Measurements from ENCODE around the gene ERBB2. TPM values are rescaled to one million over a fixed set of nuclear protein-coding genes. Genes with fewer than 3 reads are reported as not detected.
A peak's percentile ranks its signal among the peaks of the same experiment; 100 is the strongest.

The ERBB2 gene
- total and polyA plus RNA-seq, 7 experiments from 2014 or later: 0.39 to 10.5 (median 5.8) TPM

GRCh38 chr17:39676198-39676819 lies 23.6 kb upstream of the ERBB2 start:
- no peaks in the 10 kb centered on the region for H3K9me3 Mint-ChIP-seq
- H3K4me1 Mint-ChIP-seq: peaks cover 43 to 68% (median 59%) of the 10 kb centered on the region in 7 donors
- peaks cover 0 to 3% (median 0%) of the 10 kb centered on the region in 5 donors for H3K27me3 Mint-ChIP-seq
- H3K36me3 Mint-ChIP-seq: peaks cover 0 to 18% (median 4%) of the 10 kb centered on the region in 5 donors
- Histone ChIP-seq H3K4me1 (ENCODE audit: control insufficient read depth in 2 of 2, insufficient read depth in 2 of 2, low read length in 2 of 2) (peaks cover 45 to 63% of the 10 kb centered on the region in 2 donors), H3K4me3 (ENCODE audit: low read length) (no peak overlapping the region), H3K9me3 (ENCODE audit: control insufficient read depth in 2 of 3, low read length in 3 of 3) (no peaks in the 10 kb centered on the region), H3K36me3 (ENCODE audit: control insufficient read depth in 2 of 3, insufficient read depth in 3 of 3, low read length in 3 of 3) (no peaks in the 10 kb centered on the region), H3K27ac (ENCODE audit: low read depth, low read length) (peak overlapping the region; percentile 17), H3K27me3 (ENCODE audit: control insufficient read depth in 2 of 2, insufficient read depth in 2 of 2, low read length in 2 of 2) (no peaks in the 10 kb centered on the region)
- POLR2A ChIA-PET: interaction anchor here (0.7 to 1.4 kb wide), 5 partner anchors 9 to 80 kb away, joined by 3 to 4 read pairs (median 3); partner anchors contain the start of gene PGAP3
- H3K27ac Mint-ChIP-seq: peak overlapping the region; percentile 55 to 97 (median 89)
- peak; percentile 86 for ATAC-seq
- DNase-seq: peak in 7 of 9 donors; percentile 49 to 73 (median 58)
- intact Hi-C loops (cut with micrococcal nuclease): no loop called here
- H3K4me3 Mint-ChIP-seq: peak overlapping the region in 8 of 10 donors; percentile 6 to 70 (median 50)
- CTCF ChIA-PET: interaction anchor here (0.6 to 1.7 kb wide), 4 partner anchors 10 to 55 kb away, joined by 3 to 4 read pairs (median 4); no protein-coding TSS in a partner anchor

DNA sequence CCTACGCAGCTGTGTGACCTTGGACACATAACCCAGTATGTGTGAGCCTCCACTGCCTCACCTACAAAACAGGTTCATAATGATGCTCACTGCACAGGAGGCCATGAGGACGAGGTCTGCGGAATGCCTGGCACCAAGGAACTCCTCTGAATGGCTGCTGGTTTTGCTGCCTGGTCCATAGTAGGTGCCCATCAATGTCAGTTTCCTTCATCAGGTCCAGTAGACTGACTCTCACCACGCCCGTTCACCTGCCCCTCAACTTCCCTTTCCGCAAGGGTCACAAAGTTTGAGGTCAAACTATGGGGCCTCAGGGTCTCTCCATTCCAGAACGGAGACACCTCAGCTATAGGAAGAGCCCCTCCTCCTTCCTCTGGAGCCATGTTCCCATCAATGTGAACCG lies 22.8 kb upstream of the ERBB2 start:
- Histone ChIP-seq H3K36me3 (ENCODE audit: control insufficient read depth in 2 of 3, insufficient read depth in 3 of 3, low read length in 3 of 3) (no peaks in the 10 kb centered on the region), H3K27ac (ENCODE audit: low read depth, low read length) (no peak overlapping the region), H3K9me3 (ENCODE audit: control insufficient read depth in 2 of 3, low read length in 3 of 3) (no peaks in the 10 kb centered on the region), H3K4me3 (ENCODE audit: low read length) (no peak overlapping the region), H3K27me3 (ENCODE audit: control insufficient read depth in 2 of 2, insufficient read depth in 2 of 2, low read length in 2 of 2) (no peaks in the 10 kb centered on the region), H3K4me1 (ENCODE audit: control insufficient read depth in 2 of 2, insufficient read depth in 2 of 2, low read length in 2 of 2) (peaks cover 45 to 65% of the 10 kb centered on the region in 2 donors)
- Mint-ChIP-seq H3K9me3 (no peaks in the 10 kb centered on the region), H3K27ac (peak overlapping the region; percentile 55 to 97 (median 83)), H3K4me1 (peaks cover 37 to 62% (median 54%) of the 10 kb centered on the region in 7 donors), H3K27me3 (no peaks in the 10 kb centered on the region), H3K36me3 (peaks cover 0 to 18% (median 4%) of the 10 kb centered on the region in 5 donors), H3K4me3 (peak overlapping the region in 2 of 10 donors; percentile 57 to 69)
- ChIA-PET POLR2A (interaction anchor here (0.8 to 3.7 kb wide), 3 partner anchors 10 to 53 kb away, joined by 3 to 43 read pairs (median 3); partner anchors contain the start of genes MIEN1 and PGAP3), CTCF (interaction anchor here (1.7 kb wide), 1 partner anchor 10 kb away, joined by 4 read pairs; no protein-coding TSS in a partner anchor)
- ATAC-seq: no peak
- intact Hi-C loops (cut with micrococcal nuclease): no loop called here
- no peak for DNase-seq

GRCh38 chr17:39677542-39678339 lies 22.1 kb upstream of the ERBB2 start:
- peaks cover 45 to 65% of the 10 kb centered on the region in 2 donors for H3K4me1 ChIP-seq (ENCODE audit: control insufficient read depth in 2 of 2, insufficient read depth in 2 of 2, low read length in 2 of 2)
- Mint-ChIP-seq H3K4me1 (peaks cover 33 to 62% (median 53%) of the 10 kb centered on the region in 7 donors), H3K9me3 (no peaks in the 10 kb centered on the region), H3K27ac (peak overlapping the region; percentile 10 to 97 (median 79)), H3K4me3 (peak overlapping the region in 1 of 10 donors; percentile 57), H3K27me3 (no peaks in the 10 kb centered on the region), H3K36me3 (peaks cover 0 to 23% (median 9%) of the 10 kb centered on the region in 5 donors)
- ChIA-PET POLR2A (interaction anchor here (0.8 to 3.7 kb wide), 4 partner anchors 11 to 52 kb away, joined by 3 to 43 read pairs (median 3); partner anchors contain the start of genes MIEN1 and PGAP3), CTCF (interaction anchor here (0.6 to 2.8 kb wide), 5 partner anchors 8 to 106 kb away, joined by 3 to 14 read pairs (median 5); partner anchors contain the start of genes PGAP3 and PNMT)
- no peak overlapping the region for H3K27ac ChIP-seq (ENCODE audit: low read depth, low read length)
- H3K27me3 ChIP-seq (ENCODE audit: control insufficient read depth in 2 of 2, insufficient read depth in 2 of 2, low read length in 2 of 2): no peaks in the 10 kb centered on the region
- H3K4me3 ChIP-seq (ENCODE audit: low read length): no peak overlapping the region
- H3K9me3 ChIP-seq (ENCODE audit: control insufficient read depth in 2 of 3, low read length in 3 of 3): no peaks in the 10 kb centered on the region
- DNase-seq: no peak
- ATAC-seq: no peak
- intact Hi-C loops (cut with micrococcal nuclease): loop anchor here in 1 of 2 donors (2.0 kb wide), 1 partner anchor 53 kb away; the partner anchor contains the start of gene MIEN1
- H3K36me3 ChIP-seq (ENCODE audit: control insufficient read depth in 2 of 3, insufficient read depth in 3 of 3, low read length in 3 of 3): no peaks in the 10 kb centered on the region

DNA sequence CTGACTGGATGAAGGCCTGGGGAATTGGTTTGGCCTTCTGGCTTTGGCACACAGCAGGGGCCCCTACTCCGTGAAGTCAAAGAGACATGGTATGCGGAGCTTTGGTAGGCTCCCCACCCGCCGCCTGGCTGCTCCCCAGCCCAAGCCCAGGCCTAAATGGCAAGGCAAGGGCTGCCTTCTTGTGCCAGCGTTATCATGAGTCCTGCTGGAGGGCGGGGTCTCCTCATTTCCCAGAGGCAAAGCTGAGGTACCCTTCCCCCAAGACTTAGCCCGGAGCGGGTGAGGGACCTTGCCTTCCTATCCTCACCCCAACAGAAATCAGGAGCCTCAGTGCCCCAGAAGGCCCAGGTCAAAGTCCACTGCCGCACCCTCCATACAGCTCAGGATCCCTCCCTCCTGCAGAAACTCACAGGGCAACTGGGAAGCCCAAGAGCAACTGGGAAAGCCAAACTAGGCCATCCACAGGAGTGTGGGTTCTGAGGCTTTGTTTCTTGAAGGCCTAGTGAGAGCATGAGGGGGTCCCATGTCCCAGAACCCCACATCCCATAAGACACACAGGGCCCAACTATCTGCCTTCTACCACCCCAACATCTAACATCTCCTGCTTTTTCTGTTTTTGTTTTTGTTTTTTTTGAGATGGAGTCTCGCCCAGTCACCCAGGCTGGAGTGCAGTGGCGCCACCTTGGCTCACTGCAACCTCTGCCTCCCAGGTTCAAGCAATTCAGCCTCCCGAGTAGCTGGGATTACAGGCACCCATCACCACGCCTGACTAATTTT lies 21.3 kb upstream of the ERBB2 start:
- no peaks in the 10 kb centered on the region for H3K27me3 Mint-ChIP-seq
- Histone ChIP-seq H3K27me3 (ENCODE audit: control insufficient read depth in 2 of 2, insufficient read depth in 2 of 2, low read length in 2 of 2) (no peaks in the 10 kb centered on the region), H3K4me3 (ENCODE audit: low read length) (no peak overlapping the region), H3K4me1 (ENCODE audit: control insufficient read depth in 2 of 2, insufficient read depth in 2 of 2, low read length in 2 of 2) (peaks cover 45 to 65% of the 10 kb centered on the region in 2 donors), H3K9me3 (ENCODE audit: control insufficient read depth in 2 of 3, low read length in 3 of 3) (no peaks in the 10 kb centered on the region), H3K27ac (ENCODE audit: low read depth, low read length) (peak overlapping the region; percentile 71), H3K36me3 (ENCODE audit: control insufficient read depth in 2 of 3, insufficient read depth in 3 of 3, low read length in 3 of 3) (no peaks in the 10 kb centered on the region)
- H3K4me1 Mint-ChIP-seq: peaks cover 33 to 62% (median 53%) of the 10 kb centered on the region in 7 donors
- intact Hi-C loops (cut with micrococcal nuclease): loop anchor here in 1 of 2 donors (1.0 to 2.0 kb wide), 3 partner anchors 9 to 52 kb away; partner anchors contain the start of genes MIEN1 and PNMT
- ChIA-PET CTCF (interaction anchor here (0.6 to 2.8 kb wide), 10 partner anchors 7 to 322 kb away, joined by 3 to 14 read pairs (median 5); partner anchors contain the start of genes PGAP3 and PNMT), POLR2A (interaction anchor here (0.7 to 3.7 kb wide), 8 partner anchors 8 to 51 kb away, joined by 3 to 43 read pairs (median 4); partner anchors contain the start of genes MIEN1, PGAP3, PNMT and STARD3)
- DNase-seq: no peak
- H3K4me3 Mint-ChIP-seq: peak overlapping the region in 5 of 10 donors; percentile 17 to 76 (median 73)
- H3K36me3 Mint-ChIP-seq: peaks cover 5 to 31% (median 15%) of the 10 kb centered on the region in 5 donors
- ATAC-seq: no peak
- H3K27ac Mint-ChIP-seq: peak overlapping the region; percentile 89 to 97 (median 93)
- no peaks in the 10 kb centered on the region for H3K9me3 Mint-ChIP-seq

GRCh38 chr17:39679521-39680192 lies 20.2 kb upstream of the ERBB2 start:
- H3K4me1 Mint-ChIP-seq: peaks cover 35 to 62% (median 53%) of the 10 kb centered on the region in 7 donors
- H3K27me3 Mint-ChIP-seq: no peaks in the 10 kb centered on the region
- H3K4me3 Mint-ChIP-seq: peak overlapping the region; percentile 33 to 76 (median 72)
- intact Hi-C loops (cut with micrococcal nuclease): loop anchor here in 1 of 2 donors (1.0 to 2.0 kb wide), 3 partner anchors 8 to 51 kb away; partner anchors contain the start of genes MIEN1 and PNMT
- Histone ChIP-seq H3K36me3 (ENCODE audit: control insufficient read depth in 2 of 3, insufficient read depth in 3 of 3, low read length in 3 of 3) (peaks cover 0 to 5% (median 0%) of the 10 kb centered on the region in 3 experiments), H3K27ac (ENCODE audit: low read depth, low read length) (peak overlapping the region; percentile 71), H3K4me1 (ENCODE audit: control insufficient read depth in 2 of 2, insufficient read depth in 2 of 2, low read length in 2 of 2) (peaks cover 45 to 65% of the 10 kb centered on the region in 2 donors), H3K27me3 (ENCODE audit: control insufficient read depth in 2 of 2, insufficient read depth in 2 of 2, low read length in 2 of 2) (no peaks in the 10 kb centered on the region), H3K4me3 (ENCODE audit: low read length) (peak overlapping the region; percentile 0), H3K9me3 (ENCODE audit: control insufficient read depth in 2 of 3, low read length in 3 of 3) (no peaks in the 10 kb centered on the region)
- H3K9me3 Mint-ChIP-seq: no peaks in the 10 kb centered on the region
- peaks cover 5 to 36% (median 19%) of the 10 kb centered on the region in 5 donors for H3K36me3 Mint-ChIP-seq
- peak overlapping the region; percentile 89 to 97 (median 93) for H3K27ac Mint-ChIP-seq
- CTCF ChIA-PET: interaction anchor here (0.7 to 2.8 kb wide), 8 partner anchors 8 to 58 kb away, joined by 3 to 14 read pairs (median 4); partner anchors contain the start of genes PGAP3 and PNMT
- ATAC-seq (peak; percentile 79), DNase-seq (peak in 7 of 9 donors; percentile 42 to 63 (median 55))
- POLR2A ChIA-PET: interaction anchor here (0.6 to 3.7 kb wide), 15 partner anchors 9 to 76 kb away, joined by 3 to 43 read pairs (median 4); partner anchors contain the start of genes MIEN1, PGAP3, PNMT and STARD3

Measured in naive thymus-derived CD4-positive, alpha-beta T cell (primary cell).